B cell (primary cell): ENCODE data around the gene PPIP5K2.

Source experiments
- CTCF ChIP-seq: fragments of 200-600 bp; IDR thresholded peaks from one replicate; pipeline ENCODE4 v1.8.0; 2022; ENCODE audit warnings: antibody characterized with exemption, mild to moderate bottlenecking
- EZH2 ChIP-seq: IDR thresholded peaks from 2 replicates; pipeline ENCODE4 v1.6.1; 2012; ENCODE audit warnings: borderline replicate concordance, low read depth, mild to moderate bottlenecking, moderate library complexity, low read length; ENCODE audit not compliant: insufficient read depth, poor library complexity, severe bottlenecking

DNA sequence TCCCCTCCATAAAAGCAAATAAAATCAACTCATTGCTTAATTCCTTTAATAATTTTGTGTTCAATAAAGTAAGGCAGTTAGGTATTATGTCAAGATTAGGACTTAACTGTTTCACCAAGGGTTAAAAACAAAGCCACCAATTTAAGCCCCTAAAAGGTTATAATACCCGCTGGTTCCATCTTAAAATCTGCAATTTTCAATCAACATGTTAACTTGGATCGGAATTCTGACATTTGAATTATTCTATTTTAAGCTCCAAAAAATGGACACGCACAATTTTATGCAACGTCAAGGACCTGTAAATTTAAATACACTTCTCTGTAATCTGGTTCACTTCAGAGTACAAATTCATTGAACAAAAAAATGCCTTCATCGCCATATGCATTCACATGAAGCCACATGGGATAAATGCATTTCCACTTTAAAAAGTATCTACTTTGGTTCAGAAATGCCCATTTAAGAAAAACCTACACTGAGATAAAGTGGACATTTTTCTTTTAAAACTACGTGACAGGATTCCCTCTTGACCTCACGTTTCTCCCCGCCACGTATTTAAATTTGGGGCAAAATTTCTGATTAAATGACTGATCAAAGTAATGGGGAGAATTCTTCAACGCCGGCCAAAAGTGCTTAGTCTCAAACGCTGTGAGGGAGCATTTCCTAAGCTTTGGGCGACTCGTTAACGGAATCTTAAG is 884 bp upstream of the PPIP5K2 start:
- TF ChIP-seq CTCF: no peak
- TF ChIP-seq EZH2: no peak
